NT2/D1 (cell line): ENCODE results near the gene APELA.

Experiments
- SUZ12 ChIP-seq: IDR thresholded peaks from 2 replicates; pipeline ENCODE4 v1.6.1; 2011; ENCODE audit not compliant: insufficient read length, insufficient read depth; ENCODE audit errors: extremely low read depth
- YY1 ChIP-seq: IDR thresholded peaks from 2 replicates; pipeline ENCODE4 v1.6.1; 2011; ENCODE audit not compliant: insufficient read length, insufficient read depth
- ZNF274 ChIP-seq: IDR thresholded peaks from 2 replicates; pipeline ENCODE4 v1.6.1; 2011; ENCODE audit warnings: mild to moderate bottlenecking, low read depth, low read length

- TF ChIP-seq ZNF274, result no peak
- TF ChIP-seq YY1, result no peak
- TF ChIP-seq SUZ12, result no peak
These were observed 2.2 kb upstream of the APELA start for GRCh38 chr4:164874789-164875188.
